ENCODE data around the gene NSL1.
A peak's percentile ranks its signal among the peaks of the same experiment; 100 is the strongest.
"Not testable (repeated sequence)": the region's sequence is repeated elsewhere in the genome, so short reads cannot be mapped to it uniquely, and the experiment has no call there.

The NSL1 gene

GRCh38 chr1:212713465-212714136 is 78.0 kb downstream of the NSL1 start:
- no peak for DNase-seq
- intact Hi-C loops (cut with DNase I), result no loop called here

GRCh38 chr1:212712451-212713303 is 78.9 kb downstream of the NSL1 start:
- no peak for DNase-seq
- intact Hi-C loops (cut with DNase I), result no loop called here

- DNase-seq; intact Hi-C loops (cut with DNase I): not testable (repeated sequence)
These were observed 79.6 kb downstream of the NSL1 start for GRCh38 chr1:212711974-212712373.

GRCh38 chr1:212710566-212710965 is 81.0 kb downstream of the NSL1 start:
- intact Hi-C loops (cut with DNase I), result no loop called here

GRCh38 chr1:212703991-212704564 is 87.5 kb downstream of the NSL1 start:
- intact Hi-C loops (cut with DNase I), result no loop called here
- no peak for DNase-seq

More at GRCh38 chr1:212710566-212710965, 81.0 kb downstream of the NSL1 start:
- DNase-seq, result no peak

GRCh38 chr1:212702672-212703071 is 88.9 kb downstream of the NSL1 start:
- DNase-seq, result no peak
- intact Hi-C loops (cut with DNase I), result no loop called here

- intact Hi-C loops (cut with DNase I), result no loop called here
- DNase-seq, result no peak
These were observed 89.7 kb downstream of the NSL1 start for GRCh38 chr1:212701910-212702309.

GRCh38 chr1:212700892-212701819 is 90.4 kb downstream of the NSL1 start:
- peak in 9 of 10 donors; percentile 37 to 93 (median 54) for DNase-seq
- intact Hi-C loops (cut with DNase I), result no loop called here

GRCh38 chr1:212700223-212700891 is 91.2 kb downstream of the NSL1 start:
- intact Hi-C loops (cut with DNase I), result no loop called here
- peak in 8 of 10 donors; percentile 22 to 90 (median 46) for DNase-seq

GRCh38 chr1:212699625-212700222 is 91.9 kb downstream of the NSL1 start, which contains the start of gene BATF3:
BATF3 (minus strand) TSS chr1:212699840; CDS start chr1:212699762, 78 bp downstream.
- intact Hi-C loops (cut with DNase I), result no loop called here
- DNase-seq, result peak in 4 of 10 donors; percentile 12 to 86 (median 56)

GRCh38 chr1:212699104-212699624 is 92.4 kb downstream of the NSL1 start:
- DNase-seq, result peak in 6 of 10 donors; percentile 10 to 85 (median 46)

GRCh38 chr1:212698467-212699103 is 93.0 kb downstream of the NSL1 start:
- intact Hi-C loops (cut with DNase I), result no loop called here

More at GRCh38 chr1:212699104-212699624, 92.4 kb downstream of the NSL1 start:
- intact Hi-C loops (cut with DNase I), result no loop called here

GRCh38 chr1:212696721-212697331 is 94.8 kb downstream of the NSL1 start:
- intact Hi-C loops (cut with DNase I), result no loop called here
- no peak for DNase-seq

More at GRCh38 chr1:212698467-212699103, 93.0 kb downstream of the NSL1 start:
- no peak for DNase-seq

- no peak for DNase-seq
- intact Hi-C loops (cut with DNase I), result no loop called here
These were observed 98.6 kb downstream of the NSL1 start for GRCh38 chr1:212692774-212693644.

GRCh38 chr1:212691561-212692071 is 100.0 kb downstream of the NSL1 start:
- intact Hi-C loops (cut with DNase I), result no loop called here
- peak in 1 of 10 donors; percentile 21 for DNase-seq

- intact Hi-C loops (cut with DNase I), result no loop called here
- peak in 1 of 10 donors; percentile 14 for DNase-seq
These were observed 100.7 kb downstream of the NSL1 start for GRCh38 chr1:212690816-212691403.

All from posterior cingulate gyrus (tissue), 11 donors.